Mesodermal cell (in vitro differentiated cells): Measurements from ENCODE around the gene FAM20B.

Source experiments
- H3K27ac ChIP-seq: 2 replicates; pipeline ENCODE4 v1.7.0; 2013; ENCODE audit warnings: mild to moderate bottlenecking, low read depth, low read length, moderate library complexity; ENCODE audit not compliant: severe bottlenecking
- H3K36me3 ChIP-seq: 2 replicates; pipeline ENCODE4 v1.7.1; 2013; ENCODE audit warnings: mild to moderate bottlenecking, low read length, moderate library complexity; ENCODE audit not compliant: control insufficient read depth, insufficient read depth
- H3K4me1 ChIP-seq: one replicate; pipeline ENCODE4 v1.7.1; 2013; ENCODE audit warnings: mild to moderate bottlenecking, low read length; ENCODE audit not compliant: insufficient read depth, control insufficient read depth, poor library complexity, severe bottlenecking
- H3K4me3 ChIP-seq: 2 replicates; pipeline ENCODE4 v1.7.0; 2013; ENCODE audit warnings: low read length, control low read depth, mild to moderate bottlenecking; ENCODE audit not compliant: insufficient read depth, poor library complexity, severe bottlenecking; ENCODE audit errors: extremely low read depth
- H3K9me3 ChIP-seq: 2 replicates; pipeline ENCODE4 v1.7.1; 2013; ENCODE audit warnings: mild to moderate bottlenecking, low read length, moderate library complexity; ENCODE audit not compliant: control insufficient read depth
- WGBS, 2 experiments: methylation state at CpG; one replicate each; pipeline ENCODE4 v1.1.5; 2013; ENCODE audit warnings: missing lambda C conversion rate in 2 of 2; ENCODE audit not compliant: insufficient coverage in 2 of 2; 5-methylcytosine and 5-hydroxymethylcytosine counted together

Gene FAM20B

DNA sequence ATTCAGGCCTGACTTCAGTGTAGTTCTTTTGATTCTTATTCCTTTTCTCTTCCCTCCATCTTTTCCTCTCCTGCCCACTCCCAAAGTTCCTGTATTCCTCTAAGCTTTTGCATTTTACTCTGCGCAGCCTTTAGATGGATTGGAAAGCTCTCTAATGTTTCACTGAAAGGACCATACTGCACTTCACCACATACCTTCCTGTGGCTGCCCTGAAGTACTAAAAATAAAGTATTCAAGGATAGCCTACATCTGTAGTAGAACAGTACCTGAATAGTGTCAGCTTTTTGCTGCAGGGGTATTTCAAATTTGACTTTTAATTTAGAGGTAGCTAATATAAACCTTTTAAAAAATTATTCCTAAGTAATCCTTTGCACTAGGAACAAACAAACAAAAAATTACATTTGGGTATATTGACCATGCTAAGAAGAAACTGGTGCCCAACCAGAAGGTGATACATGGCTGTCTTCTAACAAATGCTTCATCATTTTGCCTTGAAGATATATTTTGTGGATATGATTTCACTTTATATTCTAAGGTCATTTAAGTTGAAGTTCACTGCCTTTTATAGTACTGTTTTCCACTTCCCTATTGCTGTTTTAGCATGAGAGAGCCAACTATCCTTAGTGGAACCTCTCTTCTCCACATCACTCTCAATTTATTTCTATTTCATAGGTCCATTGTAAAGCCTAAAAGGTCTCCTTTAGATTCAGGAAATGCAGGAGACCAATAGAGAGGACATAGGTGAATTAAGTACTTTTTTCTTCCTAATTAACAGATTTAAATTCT, 22.8 kb downstream of the FAM20B start:
- Histone ChIP-seq H3K9me3 (no peaks in the 10 kb centered on the region), H3K27ac (no peak overlapping the region), H3K4me3 (no peak overlapping the region), H3K4me1 (peaks cover 8% of the 10 kb centered on the region), H3K36me3 (peaks cover 7% of the 10 kb centered on the region)
- WGBS, 2 experiments, result no CpG with 5 or more reads among the region's 1 CpG

DNA sequence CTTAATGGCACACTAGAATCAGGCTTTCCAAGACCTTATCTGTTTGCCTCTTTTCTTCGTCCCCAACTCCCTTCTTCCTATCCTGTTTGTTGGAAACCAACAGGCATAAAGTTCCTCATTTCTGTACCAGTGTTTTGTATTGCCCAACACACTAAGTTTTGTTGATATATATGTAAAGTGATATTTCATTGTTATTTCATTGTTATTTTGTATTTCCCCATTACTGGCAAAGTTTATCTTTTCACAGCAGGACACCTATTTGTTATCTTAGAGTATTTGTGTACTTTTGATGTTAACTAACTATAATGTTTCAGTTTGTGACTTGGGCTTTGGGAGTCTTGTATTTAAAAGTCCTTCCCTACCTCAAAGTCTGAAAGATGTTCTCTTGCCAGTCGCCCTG, 27.1 kb downstream of the FAM20B start:
- no peaks in the 10 kb centered on the region for H3K4me1 ChIP-seq
- peaks cover 26% of the 10 kb centered on the region for H3K36me3 ChIP-seq
- no peak overlapping the region for H3K4me3 ChIP-seq
- 100% methylated on average over 1 of the region's 2 CpGs for WGBS, 2 experiments
- no peaks in the 10 kb centered on the region for H3K9me3 ChIP-seq
- no peak overlapping the region for H3K27ac ChIP-seq

DNA sequence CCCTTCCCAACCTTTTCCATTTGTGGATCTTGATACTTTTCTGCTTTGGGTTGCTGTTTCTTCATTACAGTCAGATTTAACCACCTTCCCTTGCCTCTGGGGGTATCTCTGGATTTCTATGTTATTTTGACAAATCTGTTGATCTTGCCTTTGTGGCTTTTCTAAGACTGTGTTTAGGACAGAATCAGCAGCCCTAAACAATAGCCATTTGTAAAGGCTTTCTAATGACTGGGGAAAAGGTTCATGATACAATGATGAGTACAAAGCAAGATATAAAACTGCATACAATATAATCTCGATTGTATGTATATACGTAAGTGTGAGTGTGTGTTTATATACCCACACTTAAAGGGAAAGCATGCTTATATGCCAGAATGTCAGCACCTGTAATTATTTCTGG, 27.8 kb downstream of the FAM20B start:
- WGBS, 2 experiments, result no CpG with 5 or more reads among the region's 2 CpGs
- no peak overlapping the region for H3K27ac ChIP-seq
- no peak overlapping the region for H3K4me3 ChIP-seq
- H3K4me1 ChIP-seq, result peaks cover 2% of the 10 kb centered on the region
- peaks cover 26% of the 10 kb centered on the region for H3K36me3 ChIP-seq
- no peaks in the 10 kb centered on the region for H3K9me3 ChIP-seq

DNA sequence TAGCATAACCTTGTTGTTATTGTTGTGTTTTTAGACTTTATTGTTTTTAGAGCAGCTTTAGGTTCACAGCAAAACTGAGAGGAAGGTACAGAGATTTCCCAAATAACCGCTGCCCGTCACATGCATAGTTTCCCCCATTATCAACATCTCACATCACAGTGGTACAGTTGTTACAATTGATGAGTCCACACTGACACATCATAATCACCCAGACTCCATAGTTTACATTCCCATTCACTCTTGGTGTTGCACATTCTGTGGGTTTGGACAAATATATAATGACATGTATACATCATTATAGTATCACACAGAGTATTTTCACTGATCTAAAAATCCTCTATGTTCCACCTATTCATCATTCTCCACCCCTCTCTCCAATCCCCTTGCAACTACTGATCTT, 30.2 kb downstream of the FAM20B start:
- 100% methylated on average over 2 of the region's 2 CpGs for WGBS, 2 experiments
- Histone ChIP-seq H3K36me3 (peaks cover 26% of the 10 kb centered on the region), H3K4me3 (no peak overlapping the region), H3K9me3 (no peaks in the 10 kb centered on the region), H3K4me1 (peaks cover 10% of the 10 kb centered on the region), H3K27ac (no peak overlapping the region)

DNA sequence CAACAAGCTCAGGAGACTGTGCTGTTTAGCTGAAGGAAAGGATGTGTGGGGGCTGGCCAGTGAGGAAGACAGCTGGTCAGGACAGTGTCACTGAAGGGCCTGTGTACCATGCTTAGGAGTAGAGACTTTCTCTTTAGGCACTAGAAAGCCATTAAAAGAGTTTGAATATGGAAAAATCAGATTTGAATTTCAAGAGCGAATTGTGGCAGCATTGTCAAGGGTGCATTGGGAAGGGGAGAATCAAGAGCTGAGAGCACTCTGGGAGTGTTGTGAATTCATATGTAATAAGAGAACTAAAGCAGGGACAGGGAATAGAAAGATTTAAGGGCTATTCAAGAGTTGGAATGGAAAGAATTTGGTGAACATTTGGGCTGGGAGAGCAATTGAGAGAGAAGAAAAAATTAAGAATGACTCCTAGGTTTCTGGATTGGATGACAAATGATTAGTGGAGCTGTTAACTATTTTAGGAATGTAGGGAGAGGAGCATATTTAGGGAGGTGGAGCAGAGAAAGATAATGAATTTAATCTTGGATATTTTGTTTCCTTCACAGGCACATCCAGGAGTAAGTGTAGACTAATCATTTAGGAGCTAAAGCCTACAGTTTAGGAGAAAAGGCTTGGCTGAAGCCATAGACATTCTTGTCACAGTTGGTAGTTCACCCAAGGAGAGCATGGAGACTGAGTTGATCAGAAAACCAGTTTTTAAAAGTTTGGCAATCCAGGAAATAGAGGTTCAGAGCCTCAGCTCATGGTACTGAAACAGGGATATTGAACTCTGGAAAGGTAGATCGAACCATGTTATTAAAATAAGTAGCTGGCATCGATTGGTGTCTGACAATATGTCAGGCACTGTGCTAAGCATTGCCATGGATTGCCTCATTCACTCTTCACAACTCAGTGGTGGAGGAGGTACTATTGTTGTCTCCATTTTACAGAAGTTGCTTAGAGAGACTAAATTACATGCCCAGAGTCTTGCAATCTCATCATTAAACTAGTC, 33.1 kb downstream of the FAM20B start:
- Histone ChIP-seq H3K4me1 (peaks cover 10% of the 10 kb centered on the region), H3K9me3 (no peaks in the 10 kb centered on the region), H3K27ac (peak overlapping the region; percentile 77), H3K4me3 (no peak overlapping the region), H3K36me3 (peaks cover 37% of the 10 kb centered on the region)
- WGBS, 2 experiments, result 80 to 88% methylated on average over 2 to 3 of the region's 3 CpGs

DNA sequence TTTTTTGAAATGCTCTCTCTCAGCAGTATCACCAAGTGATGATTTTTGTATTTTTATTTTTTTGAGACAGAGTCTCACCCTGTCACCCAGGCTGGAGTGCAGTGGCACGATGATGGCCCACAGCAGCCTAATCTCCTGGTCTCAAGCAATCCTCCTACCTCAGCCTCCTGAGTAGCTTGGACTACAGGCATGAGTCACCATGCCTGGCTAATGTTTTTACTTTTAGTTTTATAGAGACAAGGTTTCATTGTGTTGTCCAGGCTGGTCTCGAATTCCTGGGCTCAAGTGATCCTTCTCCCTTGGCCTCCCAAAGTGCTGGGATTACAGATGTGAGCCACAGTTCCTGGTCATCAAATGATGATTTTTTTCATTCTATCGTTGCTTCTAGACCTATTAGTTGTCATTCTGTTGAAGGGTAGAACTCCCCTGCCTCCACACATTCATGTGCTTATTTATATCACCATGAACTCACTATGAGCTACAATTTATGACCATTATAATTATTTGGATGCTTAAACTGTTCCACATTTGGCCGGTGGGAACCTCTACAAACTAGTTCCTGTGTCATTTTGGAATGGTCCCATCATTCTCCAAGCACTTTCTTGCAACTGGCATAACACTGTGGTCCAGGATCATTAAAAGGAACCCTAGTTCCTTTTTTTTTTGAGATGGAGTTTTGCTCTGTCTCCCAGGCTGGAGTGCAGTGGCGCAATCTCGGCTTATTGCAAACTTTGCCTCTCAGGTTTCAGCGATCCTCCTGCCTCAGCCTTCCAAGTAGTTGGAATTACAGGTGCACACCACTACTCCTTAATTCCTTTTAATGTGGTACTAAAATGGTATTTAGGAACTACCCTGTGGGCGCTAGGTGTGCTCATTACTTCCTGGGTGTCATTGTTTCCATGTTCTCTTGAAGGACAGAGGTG, 35.9 kb downstream of the FAM20B start:
- Histone ChIP-seq H3K4me3 (no peak overlapping the region), H3K27ac (no peak overlapping the region), H3K4me1 (peaks cover 10% of the 10 kb centered on the region), H3K36me3 (peaks cover 44% of the 10 kb centered on the region), H3K9me3 (no peaks in the 10 kb centered on the region)
- WGBS, 2 experiments, result 90 to 97% methylated on average over 4 to 6 of the region's 8 CpGs

DNA sequence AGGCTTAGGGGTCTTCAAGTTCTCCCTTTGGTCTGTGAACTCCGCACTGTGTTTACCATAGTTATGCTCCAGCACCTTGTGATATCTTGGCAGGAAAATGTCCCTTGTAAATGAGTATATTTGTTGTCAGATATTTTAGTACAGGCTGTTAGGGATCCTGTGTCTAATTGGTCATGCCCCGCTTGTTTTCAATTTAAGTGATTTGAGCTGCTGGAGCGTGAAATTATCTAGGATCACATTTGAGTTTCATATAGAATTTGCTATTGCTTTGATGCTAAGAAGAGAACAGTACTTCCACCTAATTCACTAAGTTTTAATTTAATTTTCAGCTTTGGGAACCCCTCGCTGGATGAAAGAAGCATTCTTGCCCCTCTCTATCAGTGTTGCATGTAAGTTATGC, 40.8 kb downstream of the FAM20B start:
- WGBS, 2 experiments, result 94 to 100% methylated on average over 1 to 3 of the region's 4 CpGs
- peaks cover 58% of the 10 kb centered on the region for H3K36me3 ChIP-seq

DNA sequence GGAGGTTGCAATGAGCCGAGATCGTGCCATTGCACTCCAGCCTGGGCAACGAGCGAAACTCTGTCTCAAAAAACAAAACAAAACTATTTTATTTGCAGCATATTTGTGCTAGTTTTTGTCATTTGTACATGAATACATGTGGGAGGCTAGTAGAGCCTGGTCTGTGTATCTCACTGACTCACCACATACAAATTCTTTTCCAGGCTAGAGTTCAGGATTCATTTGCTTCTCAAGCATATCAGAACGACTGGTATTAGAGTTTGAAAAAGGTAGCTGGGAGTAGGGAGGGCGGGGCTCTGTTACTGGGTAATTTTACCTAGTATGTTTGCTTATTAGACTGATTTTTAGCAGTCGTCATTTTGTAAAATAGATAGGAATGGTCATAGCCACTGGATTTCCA, 51.7 kb downstream of the FAM20B start:
- Histone ChIP-seq H3K36me3 (no peaks in the 10 kb centered on the region), H3K4me1 (peaks cover 4% of the 10 kb centered on the region), H3K27ac (no peak overlapping the region), H3K4me3 (no peak overlapping the region), H3K9me3 (no peaks in the 10 kb centered on the region)
- 91 to 97% methylated on average over 3 to 4 of the region's 7 CpGs for WGBS, 2 experiments

More for the DNA sequence above, 40.8 kb downstream of the FAM20B start:
- Histone ChIP-seq H3K4me1 (no peaks in the 10 kb centered on the region), H3K9me3 (no peaks in the 10 kb centered on the region), H3K4me3 (no peak overlapping the region), H3K27ac (no peak overlapping the region)

DNA sequence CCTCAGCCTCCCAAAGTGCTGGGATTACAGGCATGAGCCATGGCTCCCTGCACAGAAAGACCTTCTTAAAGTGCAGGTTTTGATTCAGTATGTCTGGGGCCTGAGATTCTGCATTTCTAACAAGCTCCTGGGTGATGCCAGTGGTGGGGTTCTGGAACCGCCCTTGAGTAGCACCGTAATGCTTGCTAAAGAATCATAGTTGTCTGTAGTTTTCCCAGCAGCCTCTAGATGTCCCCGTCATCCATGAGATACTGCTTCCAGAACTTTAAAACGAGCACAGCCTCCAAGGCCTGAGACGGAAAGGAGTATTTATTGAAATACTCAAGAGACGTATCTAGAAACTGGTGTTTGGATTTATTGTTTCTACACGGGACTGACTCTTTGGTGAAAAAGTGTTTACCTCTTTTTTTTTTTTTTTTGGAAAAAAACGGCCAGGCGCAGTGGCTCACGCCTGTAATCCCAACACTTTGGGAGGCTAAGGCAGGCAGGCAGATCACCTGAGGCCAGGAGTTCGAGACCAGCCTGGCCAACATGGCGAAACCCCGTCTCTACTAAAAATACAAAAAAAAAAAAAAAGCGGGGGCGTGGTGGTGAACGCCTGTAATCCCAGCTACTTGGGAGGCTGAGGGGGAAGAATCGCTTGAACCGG, 53.5 kb downstream of the FAM20B start:
- H3K4me3 ChIP-seq, result no peak overlapping the region
- WGBS, 2 experiments, result 41 to 62% methylated on average over 3 to 11 of the region's 18 CpGs
- H3K4me1 ChIP-seq, result peaks cover 4% of the 10 kb centered on the region
- H3K27ac ChIP-seq, result no peak overlapping the region
- H3K9me3 ChIP-seq, result no peaks in the 10 kb centered on the region
- no peaks in the 10 kb centered on the region for H3K36me3 ChIP-seq
